ENCODE results near the gene TSKU.

TSKU gene

DNA sequence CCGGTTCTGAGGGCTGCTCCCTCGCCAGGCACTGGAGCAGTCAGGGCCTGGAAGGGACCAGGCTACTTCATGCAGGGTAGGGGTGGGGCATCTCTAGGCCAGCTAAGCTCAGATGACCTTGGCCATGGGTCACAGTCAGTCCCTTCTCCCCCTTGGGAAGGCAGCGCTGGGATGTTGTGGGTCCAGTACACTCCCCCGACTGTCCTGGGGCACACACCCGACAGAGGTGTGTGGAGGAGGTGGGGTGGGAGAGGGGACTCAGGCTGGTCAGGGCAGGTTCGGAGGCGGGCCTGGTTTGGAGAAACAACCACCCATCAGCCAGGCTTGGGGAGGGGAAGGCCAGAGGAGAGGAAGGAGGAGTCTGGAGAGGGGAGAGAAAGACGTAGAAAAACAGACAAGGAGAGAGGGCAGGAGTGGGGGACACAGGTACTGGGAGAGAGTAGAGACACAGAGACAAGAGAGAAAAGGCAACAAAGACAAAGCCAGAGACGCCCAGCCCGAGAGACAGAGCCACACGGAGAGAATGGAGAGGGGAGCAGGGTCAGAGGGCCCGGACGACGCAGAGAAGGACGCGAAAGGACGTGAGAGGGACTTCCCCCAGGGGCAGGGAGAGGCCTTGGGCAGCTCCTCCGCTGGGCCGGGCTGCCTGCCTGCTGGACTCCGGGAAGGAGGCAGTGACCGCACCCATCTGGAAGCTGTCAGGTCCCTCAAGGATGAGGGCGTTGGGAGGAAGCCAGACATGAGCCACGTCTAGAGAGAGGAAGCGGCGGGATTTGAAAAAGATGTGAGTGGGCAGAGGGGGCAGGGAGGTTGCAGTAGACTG, 30.6 kb upstream of the TSKU start:
- DNase-seq (ENCODE audit: low spot score): peak; percentile 77

DNA sequence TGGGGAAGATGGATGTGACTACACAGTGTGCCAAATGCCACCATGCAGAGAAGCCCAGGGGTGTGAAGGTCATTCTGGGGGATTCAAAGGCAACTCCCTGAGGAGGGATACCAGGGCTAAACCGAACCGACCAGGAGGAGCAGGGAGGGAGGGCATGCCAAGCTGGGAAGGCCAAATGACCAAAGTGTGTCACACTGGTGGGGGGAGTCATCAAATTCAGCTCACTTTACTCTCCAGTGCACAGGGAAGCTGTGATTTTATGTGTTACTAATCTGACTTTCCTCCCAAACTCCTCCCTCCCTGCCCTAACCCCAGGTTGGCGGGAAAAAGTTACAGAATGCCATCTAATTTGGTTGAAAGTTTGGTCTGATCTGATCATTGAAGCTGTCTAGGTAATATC, 29.7 kb upstream of the TSKU start:
- DNase-seq (ENCODE audit: low spot score): no peak

DNA sequence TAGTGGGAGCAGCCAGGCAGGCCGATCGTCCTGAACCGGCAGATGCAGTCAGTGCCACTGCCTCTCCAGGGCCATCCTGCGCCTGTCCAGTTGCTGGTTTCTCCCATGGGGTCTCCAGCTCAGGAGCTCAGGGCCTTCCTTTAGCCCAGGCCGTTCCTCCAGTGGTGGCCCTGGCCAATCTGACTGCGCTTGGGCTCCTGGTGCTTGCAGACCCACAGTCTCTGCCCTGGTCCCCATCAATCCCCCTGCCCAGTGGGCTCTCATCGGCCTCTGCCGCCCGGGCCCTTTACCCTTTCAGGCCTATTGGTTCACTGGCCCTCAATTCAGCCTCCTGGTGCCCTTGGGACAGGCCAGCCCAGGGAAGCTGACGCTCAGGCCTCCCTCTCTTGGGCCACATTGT, 29.2 kb upstream of the TSKU start:
- DNase-seq (ENCODE audit: low spot score): no peak

DNA sequence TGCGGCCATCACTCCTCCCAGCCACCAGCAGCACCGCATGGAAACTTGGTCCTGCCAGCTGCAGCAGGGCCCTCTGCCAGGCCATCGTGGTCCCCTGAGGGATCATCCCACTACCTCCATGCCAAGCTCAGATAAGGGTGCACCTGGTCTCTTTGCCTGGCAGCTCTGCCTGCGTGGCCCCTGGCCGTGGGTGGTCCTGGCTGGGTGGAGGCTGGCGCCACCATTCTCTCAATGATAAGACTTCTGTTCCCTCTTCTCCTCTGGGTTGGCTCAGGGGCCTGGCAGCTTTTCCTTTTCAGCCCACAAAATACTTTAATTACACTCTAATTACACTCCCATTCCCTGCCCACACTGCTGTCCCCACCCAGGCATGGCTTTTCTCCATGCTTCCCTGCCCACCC, 26.8 kb upstream of the TSKU start:
- no peak for DNase-seq (ENCODE audit: low spot score)

DNA sequence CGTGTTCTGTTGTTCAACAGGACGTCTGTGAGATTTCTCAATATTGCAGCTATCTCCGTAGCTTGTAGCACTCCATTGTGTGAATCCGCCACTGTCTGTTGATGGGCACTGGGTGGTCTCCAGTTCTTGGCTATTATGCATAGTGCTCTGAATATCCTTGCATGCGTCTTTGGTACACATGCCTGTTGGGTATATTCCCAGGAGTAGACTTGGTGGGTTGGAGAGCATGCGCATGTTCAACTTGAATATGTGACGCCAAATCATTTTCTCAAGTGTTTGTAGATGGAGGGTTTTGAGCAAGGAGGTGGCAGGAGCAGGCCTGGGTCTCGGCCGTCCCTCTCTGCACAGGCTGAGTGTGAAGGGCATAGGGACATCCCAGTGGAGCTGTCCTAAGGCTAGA, 24.8 kb upstream of the TSKU start:
- DNase-seq (ENCODE audit: low spot score): no peak

DNA sequence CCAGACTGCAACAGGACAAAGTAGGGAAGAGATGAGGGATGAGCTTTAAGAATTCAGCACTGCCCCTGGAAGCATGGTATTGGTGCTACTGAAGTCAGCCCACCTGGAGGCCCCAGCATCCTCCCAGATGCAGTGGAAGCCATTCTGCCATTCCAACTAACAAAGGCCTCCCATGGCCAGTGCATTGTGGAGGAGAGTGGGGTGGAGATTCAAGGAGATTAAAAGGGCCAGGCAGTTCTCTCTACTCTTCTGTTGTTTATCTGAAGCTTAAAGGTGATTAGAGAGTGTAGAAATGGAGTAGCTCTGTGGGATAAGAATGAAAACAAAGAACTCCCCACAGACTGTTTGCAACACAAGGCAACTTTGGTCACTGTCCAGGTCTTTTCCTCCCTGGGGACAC, 24.1 kb upstream of the TSKU start:
- DNase-seq (ENCODE audit: low spot score): no peak

DNA sequence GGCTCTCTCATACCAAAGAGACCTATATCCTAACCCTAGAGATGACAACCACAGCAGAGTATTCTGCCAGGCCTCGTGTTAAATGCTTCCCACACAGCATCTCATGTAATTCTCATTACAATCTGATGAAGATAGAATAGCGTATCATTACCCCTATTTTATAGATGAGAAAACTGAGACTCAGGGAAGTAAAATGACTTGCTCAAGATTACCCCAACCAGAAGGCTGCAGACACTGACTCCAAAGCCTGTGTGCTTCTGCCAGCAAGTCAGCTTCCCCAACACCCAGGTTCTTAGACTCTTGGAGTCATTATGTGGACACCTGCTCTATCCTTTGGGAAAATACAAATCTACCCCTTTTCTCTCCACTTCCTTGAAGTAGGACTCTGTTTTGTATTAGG, 23.6 kb upstream of the TSKU start:
- no peak for DNase-seq (ENCODE audit: low spot score)

DNA sequence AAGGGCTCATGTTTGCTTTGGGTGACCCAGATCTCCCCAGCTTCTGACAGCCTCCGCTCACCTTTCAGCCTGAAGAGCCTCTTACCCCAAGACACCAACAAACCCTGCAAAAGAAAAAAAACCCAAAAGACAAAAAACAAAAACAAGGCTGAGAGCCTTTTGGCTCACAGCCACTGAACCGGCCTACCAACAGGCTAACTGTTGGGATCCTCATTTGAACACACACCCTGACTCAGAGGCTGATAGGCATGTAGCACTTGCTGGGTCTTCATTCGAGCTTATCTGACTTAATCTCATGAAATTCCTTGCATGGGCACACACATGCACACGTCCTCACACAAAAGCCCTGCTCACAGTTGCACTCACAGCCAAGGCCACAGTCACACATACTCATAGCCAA, 22.9 kb upstream of the TSKU start:
- no peak for DNase-seq (ENCODE audit: low spot score)

DNA sequence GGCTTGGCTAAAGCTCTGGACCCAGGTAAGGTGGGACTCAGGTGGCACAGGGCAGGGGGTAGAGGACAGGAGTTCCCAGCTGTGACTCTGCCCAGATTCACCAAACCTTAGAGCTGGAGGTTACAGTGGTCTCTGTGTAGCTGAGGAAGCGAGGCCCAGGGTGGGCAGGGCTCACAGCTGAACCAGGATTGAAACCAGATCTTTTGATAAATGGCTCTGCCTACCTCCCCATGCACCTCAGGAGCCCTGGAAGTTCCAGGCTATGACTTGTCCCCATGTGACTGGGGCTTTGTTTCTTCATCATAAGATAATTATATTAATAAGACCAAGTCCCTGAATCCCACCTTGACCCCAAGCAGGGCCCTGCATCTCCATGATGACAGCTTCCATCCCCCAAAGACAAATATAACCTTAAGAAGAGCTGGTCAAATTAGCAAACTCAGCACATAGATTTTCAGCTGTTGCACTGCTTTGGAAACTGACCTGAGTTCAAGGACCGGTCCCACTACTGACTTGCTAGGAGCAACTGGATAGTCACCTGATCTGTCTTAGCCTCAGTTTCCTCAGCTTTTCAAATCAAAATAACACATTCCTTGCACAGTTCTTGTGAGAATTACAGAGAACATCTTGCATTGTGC, 21.3 kb upstream of the TSKU start:
- DNase-seq (ENCODE audit: low spot score): no peak

DNA sequence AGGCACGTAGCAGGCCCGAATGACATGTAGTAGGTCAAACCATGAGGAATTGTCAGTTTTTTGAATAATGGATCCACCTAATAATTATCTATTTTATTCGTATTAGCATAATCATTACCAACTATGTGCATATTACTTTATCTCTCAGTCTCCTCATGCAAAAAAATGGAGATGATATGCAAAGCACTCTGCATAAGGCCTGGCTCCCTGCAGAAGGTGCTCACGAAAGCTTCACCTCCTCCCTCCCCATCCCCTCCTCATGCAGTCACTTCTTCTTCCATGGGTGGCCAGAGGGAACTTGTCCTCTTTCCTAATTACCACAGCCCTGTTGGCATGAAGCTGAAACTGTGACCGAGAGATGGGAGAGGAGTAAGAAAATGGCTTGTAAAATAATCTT, 20.8 kb upstream of the TSKU start:
- DNase-seq (ENCODE audit: low spot score): no peak

DNA sequence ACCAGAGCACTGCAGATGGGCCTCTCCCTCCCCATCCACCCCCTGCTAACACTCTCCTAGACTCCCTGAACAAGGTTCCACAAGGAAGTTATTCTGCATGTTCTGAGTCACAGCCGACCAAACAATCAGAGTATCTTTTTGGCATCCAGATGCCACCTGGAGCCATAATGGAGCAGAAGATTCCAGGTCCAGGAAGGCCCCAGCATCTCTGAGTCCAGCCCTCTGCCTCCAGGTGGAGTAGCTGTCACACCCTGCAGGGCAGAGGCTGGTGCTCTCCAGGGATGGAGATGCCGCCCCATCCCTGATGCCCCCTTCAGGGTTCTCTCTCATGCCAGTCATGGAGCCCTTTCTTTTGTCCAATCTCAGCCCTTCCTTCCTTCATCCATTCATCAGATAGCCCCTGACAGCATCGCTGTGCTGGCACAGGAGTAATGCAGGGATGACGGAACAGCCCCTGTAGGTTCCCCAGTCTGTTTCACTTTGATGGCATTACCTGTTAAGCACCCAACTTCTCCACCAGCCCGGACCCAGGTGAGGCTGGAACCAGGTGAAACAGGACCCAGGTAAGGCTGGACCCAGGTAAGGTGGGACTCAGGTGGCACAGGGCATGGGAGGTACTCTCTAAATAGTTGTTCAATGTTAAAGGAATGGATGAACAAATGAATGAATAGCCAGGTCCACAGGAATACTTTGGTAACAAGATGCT, 20.1 kb upstream of the TSKU start:
- DNase-seq (ENCODE audit: low spot score): no peak

DNA sequence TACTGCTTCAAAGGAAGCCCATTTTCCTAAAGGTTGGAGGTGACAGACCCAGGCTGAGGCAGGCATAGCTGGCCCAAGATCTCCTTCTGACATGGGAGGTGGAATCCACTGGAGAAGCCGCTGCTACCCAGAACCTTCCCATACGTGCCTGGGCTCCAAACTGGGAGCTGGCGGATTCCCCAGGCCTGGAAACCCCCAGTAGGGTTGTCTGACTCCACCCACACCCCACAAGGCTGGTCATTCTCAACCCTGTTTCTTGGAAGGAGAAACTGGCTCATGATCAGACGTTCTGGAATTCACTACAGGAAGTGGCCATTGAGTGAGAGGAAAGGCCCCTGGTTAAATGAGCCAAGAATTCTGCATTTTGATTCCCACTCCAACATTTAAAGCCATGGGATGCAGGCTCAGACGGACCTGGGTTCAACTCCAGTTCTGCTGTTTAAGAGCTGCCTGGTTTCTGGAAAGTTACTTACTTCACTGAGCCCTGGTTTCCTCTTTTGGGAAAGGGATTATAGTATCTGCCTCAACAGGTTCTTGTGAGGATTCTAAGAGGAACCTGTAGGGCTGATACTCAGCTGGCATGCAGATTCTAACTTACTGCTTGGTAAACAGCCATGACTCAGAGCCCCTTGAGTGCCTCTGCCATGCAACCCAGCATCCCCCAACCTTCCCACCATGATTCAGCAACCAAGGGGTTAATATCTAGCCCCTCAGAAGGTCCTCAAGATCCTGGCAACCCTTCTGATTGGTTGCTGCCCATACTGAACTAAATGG, 19.4 kb upstream of the TSKU start:
- peak; percentile 69 for DNase-seq (ENCODE audit: low spot score)

DNA sequence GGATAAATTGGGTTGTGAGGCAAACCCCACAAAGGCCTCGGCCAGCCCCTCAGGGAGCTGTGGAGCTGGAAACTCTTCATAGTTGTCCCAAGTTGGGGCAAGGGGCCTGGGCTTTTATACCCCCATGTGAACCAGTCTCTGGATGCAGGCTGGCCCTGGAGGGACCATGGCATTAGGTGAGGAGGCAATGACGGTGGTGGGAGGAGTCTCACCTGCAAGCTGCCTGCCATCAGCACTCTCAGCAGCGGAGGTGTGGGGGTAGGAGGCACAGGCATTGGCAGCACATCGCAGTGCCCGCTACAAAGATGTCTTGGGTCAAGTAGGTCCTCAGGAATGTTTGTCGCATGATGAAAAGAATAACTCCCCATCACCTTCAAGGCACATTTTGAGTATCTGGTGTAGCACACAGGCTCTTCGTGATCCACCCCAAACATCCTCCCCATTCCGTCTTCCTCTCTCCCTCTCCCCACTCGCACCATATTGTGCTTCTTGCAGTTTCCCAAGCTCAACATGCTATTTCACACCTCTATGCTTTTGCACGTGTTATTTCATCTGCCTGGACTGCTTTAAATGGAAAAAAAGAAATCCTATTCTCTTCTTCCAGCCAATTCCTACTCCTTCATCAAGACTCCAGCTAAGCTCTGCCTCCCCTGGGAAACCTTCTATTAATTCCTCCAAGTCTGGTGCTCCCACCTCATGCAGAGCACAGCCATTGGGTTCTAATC, 18.1 kb upstream of the TSKU start:
- no peak for DNase-seq (ENCODE audit: low spot score)

DNA sequence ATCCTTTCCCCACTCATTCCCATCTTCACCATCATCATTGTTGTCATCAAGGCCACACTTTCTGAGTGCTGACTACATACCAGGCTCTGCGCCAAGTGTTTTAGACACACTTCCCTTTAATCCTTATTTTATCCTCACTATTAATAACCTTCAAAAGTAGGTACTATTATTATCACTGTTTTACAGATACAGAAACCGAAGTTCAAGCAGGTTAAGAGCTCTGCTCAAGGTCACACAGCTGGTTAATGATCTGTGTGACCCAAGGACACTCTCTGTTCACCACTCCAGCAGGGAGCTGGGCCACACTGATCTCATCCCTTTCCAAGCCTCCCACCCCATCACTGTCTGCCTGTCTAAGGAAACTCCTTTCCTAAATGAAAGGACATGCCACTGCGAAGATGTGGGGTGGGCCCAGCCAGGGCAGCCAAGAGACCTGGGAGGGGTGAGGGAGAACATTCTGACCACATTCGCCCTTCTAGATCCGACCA, 17.2 kb upstream of the TSKU start:
- DNase-seq (ENCODE audit: low spot score): no peak

DNA sequence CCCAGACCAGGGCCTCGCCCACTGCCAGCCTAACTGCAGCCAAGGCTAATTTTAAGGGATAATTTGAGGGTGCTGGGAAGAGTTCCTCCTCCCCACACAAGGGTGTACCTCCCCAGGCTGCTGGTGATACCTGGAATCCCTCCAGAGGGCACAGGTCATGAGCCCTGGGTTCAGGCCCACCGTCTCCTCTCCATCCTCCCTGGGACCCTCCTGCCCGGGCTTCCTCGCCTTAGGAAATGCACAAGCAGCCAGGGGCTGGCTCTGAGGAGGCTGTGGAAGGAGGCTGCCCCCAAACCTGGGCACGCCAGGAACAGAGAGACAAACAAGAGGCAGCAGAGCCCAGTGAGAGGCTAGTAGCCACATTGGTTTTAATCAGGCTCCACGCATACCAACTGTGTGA, 16.6 kb upstream of the TSKU start:
- no peak for DNase-seq (ENCODE audit: low spot score)

DNA sequence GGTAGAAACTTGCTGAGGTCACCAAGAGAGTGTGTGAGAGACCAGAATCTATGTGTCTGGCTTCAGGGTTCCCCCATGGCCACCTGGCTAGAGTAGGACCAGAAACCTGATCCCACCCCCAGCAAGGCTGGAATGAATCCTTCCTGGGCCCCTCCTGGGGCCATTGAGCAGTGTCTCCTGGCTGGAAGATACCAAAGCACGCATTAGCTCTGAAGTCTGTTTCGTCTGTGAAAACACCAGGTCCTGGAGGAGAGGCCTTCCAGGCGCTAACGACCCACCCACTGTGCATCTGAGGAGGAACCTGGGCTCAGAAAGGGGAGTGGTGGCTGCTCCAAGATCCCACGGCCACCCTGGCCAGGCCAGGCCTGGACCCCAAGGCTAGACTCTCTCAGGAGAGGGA, 15.5 kb upstream of the TSKU start:
- DNase-seq (ENCODE audit: low spot score): no peak

DNA sequence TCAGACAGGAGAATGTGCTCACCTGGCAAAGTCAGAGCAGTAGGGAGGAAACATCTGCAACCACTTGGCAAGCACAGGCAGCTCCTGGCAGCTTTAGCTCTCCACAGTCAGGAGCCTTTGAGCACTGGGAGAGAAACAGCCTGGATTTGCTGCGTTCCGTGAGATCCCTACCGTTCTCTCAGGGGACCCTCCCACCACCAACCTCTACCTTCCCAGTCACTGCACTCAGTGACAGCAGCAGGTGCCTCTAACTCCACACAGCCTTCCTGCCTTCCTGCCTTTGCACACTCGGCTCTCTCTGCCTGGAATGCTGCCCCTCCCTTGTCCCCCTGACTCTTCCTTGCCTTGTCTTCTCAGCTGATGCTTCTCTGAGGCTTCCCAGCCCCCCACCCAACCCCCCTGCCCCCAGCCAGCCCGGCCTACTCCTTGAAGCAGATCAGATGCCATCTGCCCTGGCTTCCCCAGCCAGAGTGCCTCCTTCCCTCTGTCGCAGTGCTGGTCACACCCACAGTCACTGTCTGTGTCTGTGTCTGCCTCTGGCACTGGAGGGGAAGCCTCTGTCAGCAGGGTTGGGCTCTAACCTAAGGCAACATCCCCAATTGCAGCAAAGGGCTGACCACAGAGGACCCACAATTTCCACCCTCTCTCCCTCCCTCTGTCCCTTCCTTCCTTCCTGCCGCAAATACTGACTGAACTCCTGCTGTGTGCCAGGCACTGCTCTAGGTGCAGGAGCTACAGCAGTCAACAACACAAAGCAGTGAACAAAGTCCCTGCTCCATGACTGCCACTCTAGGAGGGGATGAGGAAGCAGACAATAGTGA, 14.9 kb upstream of the TSKU start:
- no peak for DNase-seq (ENCODE audit: low spot score)

DNA sequence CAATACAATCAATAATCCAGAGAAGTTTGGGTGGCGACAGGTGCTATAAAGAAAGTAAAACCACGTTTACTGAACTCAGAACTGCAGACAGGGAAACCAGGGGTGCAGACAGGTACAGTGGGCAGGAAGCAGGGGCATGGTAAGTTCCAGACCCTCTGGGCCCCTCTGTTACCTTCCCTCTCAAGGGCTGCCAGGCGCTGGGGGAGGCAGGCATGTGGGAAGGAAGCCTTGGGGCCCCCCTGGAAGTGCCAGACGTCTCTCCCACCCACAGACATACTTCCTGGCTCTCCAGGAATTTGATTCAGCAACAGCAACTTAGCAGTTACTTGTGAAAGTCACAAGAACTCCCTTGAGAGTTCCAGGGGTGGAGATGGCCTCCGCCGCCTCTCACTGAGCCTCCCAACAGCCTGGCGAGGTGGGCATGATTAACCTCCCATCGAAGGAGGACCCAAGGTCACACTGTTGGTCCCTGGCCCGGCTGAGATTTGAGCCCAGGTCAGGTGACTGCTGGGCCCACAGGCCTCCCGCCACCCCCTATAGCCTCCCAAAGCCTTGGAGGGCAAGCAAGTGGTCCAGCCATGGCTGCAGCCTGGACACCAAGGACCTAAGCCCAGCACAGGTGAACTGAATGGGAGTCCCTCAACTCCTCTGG, 14.1 kb upstream of the TSKU start:
- no peak for DNase-seq (ENCODE audit: low spot score)

DNA sequence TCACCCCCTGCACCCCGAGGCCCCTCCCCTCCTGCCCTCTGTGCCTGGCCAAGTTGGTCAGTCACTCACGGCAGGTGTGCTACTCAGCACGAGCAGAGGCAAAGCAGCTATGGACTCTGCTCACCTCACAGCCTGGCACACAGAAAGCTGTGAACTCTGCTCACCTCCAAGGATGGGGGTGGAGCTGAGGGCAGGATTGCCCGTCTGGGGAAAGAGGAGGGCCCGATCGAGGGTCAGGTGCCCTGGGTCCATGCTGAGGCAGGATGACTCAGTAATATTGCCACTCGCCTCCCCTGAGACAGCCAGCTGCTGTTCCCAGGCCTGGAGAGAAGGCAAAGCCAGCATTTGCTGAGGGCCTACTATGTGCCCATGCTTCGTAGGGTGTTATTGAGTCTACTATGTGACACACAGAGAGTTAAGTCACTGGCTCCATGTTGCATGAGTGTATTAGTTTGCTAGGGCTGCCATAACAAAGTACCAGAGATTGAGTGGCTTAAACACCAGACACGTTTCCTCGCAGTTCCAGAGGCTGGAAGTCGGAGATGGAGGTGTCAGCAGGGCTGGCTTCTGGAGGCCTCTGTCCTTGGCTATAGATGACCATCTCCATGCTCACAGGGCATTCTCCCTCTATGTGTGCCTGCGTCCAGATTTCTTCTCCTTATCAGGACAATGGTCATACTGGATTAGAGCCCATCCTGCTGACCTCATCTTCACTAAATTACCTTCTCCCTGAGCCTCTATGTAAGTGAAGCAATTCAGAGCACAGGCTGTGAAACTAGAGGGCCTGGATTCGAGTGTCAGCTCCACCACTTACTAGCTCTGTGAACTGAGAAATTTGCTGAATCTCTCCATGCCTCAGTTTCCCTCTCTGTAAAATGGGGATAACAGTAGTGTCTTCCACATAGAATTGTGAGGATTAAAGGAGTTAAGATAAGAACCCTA, 13.2 kb upstream of the TSKU start:
- no peak for DNase-seq (ENCODE audit: low spot score)
